Fibroblast of skin of abdomen (primary cell): Measurements from ENCODE around the gene EFCAB11.
"Not testable (repeated sequence)": the region's sequence is repeated elsewhere in the genome, so short reads cannot be mapped to it uniquely, and the experiment has no call there.

Experiments
- DNase-seq: peaks from one replicate; pipeline ENCODE4 v3.0.0-alpha.2; 2013

EFCAB11 gene

DNA sequence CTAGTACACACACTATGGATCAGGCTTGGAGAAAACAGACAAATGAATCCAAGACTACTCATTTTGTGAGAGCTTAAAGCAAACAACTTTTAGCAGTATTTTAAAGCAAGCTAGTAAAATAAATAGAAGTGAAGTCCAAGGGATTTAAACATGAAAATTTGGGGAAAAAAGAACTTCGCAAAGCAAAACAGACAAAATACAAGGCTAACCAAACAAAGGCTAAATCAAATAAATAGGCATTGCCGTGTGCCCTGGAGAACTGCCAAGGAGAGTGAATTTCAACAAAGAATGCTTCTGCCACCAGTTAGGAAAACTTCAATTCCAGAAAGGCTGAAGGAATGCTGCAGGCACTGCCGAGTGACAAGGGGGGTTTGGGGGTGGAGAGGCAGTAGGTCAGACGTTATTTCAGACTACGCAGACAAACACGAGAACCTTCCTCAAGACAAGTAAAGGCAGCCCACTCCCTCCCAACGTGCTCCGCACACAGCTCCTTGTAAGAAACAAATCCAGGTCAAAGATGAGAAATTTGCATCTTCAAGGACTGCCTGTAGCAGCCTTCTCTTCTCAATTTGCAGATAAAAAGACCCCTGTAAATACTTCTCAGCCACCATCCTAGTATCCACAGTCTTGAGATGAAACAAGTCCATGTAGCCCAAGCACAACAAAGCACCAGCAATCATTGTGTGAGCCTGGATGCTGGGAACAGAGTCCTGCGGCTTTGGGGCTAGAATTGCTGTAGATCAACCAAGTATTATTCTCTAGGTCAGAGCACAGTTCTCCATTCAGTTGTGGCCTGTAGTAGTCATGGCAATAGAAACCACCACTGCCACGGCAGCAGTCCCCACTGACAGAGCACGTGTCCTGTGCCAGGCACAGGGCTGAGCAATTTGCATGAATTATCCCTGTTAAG is 43.3 kb downstream of the EFCAB11 start:
- DNase-seq = peak; percentile 85

GRCh38 chr14:89910691-89911009 is 43.9 kb downstream of the EFCAB11 start:
- DNase-seq = no peak

DNA sequence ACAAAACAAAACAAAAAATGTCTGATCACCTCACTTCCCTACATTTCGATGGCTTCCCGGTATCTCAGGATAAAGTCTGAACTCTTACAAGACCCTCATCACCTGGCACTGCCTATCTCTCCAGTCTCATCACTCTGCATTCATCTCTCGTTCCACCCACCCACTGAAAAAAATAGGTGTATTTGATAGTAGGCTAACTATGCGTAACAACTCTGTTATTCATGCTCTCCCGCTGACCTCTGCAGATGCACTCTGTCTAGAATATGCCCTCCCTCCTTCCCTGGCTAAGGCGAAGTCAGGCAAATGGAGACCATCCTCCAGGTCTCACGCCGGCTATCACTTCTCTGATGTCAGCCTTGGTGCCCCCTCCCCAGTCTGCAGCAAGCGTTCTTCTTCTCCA is 44.9 kb downstream of the EFCAB11 start:
- no peak for DNase-seq

DNA sequence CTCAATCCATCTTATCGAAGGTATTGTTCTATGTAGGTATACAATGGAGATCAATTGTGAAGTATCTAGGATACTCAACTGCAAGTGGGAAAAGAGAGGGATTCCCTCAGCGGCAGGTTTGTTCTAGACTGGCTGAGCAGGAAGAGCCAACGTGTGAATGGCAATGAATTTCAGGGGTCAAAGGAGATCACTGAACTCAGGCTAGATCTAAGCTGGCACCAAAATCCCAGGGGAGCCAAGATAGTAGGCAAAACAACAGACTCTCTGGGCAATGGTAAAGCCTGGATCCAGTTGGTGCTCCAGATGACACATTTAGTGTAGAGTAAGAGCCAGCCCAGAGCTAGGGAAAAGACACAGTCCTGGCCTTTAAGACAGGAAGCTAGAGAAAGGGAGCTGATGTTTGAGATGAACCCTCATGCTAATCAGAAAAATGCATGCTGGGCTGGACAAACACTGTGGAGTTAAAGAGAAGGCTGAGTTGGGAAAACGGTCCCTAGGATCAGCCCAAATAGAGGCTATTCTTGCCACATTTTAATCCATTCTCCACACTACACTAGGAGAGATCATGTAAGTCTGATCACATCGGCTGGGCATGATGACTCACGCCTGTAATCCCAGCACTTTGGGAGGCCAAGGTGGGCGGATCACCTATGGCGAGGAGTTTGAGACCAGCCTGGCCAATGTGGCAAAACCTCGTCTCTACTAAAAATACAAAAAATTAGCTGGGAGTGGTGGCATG is 45.6 kb downstream of the EFCAB11 start:
- DNase-seq = no peak

- DNase-seq = no peak
Observed at GRCh38 chr14:89907655-89908054, 46.9 kb downstream of the EFCAB11 start.

- no peak for DNase-seq
Observed at GRCh38 chr14:89906000-89906399, 48.5 kb downstream of the EFCAB11 start.

DNA sequence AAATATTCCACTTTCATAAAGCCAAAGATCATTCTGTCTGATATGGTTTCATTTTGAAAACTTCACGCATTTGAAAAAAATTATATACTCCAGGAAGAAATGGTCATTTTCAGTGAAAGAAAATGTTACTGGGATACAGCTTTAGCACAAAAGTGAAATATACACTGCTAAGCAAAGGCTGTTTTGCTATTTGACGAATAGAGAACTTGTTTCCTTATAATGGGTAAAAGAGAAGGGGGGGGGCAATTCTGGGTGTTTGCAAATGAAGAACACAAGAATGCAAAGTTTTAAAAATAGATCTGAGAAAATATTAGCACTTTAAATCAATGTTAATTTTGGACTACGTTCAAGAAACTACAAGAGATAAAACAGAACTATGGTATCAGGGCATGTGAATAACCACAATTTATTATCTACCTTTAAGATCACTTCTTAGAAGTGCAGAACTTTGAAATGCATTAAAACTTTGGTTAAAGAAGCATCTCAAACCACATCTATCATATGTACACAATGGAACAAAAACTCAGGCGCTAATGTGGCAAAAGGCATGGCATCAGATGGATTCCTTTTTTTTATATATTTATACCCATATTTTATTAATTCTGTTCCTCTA is 51.1 kb downstream of the EFCAB11 start:
- DNase-seq = no peak

- DNase-seq = peak; percentile 48
Observed at GRCh38 chr14:89902881-89903280, 51.6 kb downstream of the EFCAB11 start.

- peak; percentile 81 for DNase-seq
Observed at GRCh38 chr14:89900802-89901201, 53.7 kb downstream of the EFCAB11 start.

DNA sequence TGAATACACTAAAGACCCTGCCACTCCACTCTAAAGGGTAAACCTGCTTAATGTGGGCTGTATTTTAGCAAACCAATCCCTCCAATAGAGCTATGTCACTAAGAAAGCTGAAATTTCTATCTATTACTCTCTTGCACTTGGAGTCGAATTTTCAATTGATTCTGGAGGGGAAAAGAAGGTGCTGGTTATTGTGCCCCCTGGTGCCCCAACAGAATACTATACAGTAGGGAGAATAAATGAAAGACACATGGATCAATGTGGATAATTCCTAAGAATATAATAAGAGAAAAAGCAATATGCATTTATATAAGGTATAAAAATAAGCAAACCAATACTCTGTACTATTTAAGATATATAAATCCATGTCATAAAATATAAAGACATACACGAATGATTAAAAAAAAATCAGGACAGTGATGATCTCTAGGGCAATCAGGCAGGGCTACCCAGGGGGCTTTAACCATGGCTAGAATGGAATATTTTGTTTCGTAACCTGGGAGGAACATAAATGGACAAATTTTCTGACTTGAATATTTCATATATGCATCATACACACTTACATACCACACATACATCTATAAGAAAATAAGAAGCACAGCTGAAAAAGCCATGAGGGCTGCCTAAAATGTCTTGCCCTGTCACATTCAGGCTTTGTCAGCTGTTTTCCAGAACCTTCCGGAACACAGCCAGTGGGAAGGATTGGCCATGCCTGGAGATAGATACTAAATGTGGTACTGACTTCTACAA is 54.4 kb downstream of the EFCAB11 start:
- DNase-seq = peak; percentile 84

DNA sequence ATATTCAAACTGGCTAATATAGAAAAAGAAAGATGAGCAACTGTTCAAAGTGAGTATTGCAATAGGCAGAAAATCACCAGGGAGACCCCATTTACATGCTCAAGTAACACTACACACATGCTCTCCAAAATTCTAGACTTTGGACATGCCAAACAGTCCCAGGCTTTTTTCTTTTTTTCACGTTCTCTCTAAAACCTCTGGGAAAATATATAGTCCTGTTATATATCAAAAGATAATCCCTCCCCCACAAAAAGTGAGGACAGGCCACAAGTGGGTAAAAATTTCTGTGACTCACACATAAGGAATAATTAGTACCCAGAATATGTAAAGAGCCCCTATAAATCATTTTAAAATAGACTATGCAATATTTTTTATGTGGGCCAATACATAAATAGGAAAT is 55.2 kb downstream of the EFCAB11 start:
- peak; percentile 91 for DNase-seq

DNA sequence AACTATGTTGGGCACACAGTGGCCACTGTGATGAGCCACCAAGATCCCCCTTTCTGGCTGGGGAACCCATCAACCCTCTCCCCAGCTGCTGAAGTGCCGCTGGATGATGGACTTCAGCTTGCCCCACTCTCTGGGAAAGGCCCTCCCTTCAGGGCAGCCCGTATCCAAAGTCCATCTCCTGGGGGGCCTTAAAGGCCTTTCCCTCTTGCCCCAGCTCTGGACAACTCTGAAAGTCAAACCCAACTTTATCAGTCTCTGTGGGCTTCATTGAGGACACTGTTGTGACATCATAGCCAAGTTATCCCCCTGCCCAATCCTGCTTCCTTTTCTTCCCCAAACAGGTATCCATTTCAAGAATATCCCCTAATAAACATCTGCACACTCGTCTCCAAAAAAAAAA is 61.1 kb downstream of the EFCAB11 start:
- not testable (repeated sequence) for DNase-seq

DNA sequence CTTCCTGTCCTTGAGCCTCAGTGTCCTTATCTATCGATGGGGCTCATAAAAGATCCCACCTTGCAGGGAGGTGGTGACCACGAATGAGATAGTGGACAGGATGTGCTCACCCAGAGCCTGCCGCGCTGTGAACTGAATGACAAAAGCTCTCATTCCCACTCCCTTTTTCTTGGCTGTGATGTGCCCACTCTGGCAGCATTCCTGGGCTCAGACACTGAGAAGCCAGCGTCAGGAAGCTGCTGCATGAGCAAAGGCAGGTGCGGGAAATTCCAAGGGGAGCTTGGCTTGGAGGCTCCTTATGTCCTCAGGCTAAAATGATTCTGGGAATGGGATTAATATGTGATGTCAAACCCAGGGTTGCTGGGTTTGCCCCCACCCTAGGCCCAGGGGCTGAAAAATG is 61.6 kb downstream of the EFCAB11 start:
- no peak for DNase-seq

DNA sequence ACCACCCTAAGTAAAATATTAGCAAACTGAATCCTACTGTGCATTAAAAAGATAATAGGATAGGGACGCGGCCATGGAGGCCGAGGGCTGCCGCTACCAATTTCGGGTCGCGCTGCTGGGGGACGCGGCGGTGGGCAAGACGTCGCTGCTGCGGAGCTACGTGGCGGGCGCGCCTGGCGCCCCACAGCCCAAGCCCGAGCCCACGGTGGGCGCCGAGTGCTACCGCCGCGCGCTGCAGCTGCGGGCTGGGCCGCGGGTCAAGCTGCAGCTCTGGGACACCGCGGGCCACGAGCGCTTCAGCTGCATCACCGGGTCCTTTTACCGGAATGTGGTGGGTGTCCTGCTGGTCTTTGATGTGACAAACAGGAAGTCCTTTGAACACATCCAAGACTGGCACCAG is 62.8 kb downstream of the EFCAB11 start:
- not testable (repeated sequence) for DNase-seq

DNA sequence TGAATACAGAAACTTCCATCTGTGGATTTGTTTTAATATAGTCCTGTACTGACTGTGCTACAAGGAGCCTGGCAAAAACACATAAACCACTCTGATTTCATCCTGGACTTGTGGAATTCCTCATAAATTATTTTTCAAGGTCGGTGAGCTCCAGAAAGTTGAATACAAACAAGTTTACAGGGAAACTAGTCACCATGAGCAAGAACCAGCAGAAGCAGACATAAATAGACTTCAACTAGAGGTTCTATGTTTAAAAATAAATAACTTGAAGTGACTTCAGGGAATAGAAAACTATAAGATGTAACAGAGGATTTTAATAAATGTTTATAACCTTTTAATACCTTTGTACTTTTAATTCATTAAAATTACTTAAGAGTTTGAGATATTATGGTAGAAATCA is 63.5 kb downstream of the EFCAB11 start:
- DNase-seq = no peak

- no peak for DNase-seq
Observed at GRCh38 chr14:89890589-89890988, 63.9 kb downstream of the EFCAB11 start.

DNA sequence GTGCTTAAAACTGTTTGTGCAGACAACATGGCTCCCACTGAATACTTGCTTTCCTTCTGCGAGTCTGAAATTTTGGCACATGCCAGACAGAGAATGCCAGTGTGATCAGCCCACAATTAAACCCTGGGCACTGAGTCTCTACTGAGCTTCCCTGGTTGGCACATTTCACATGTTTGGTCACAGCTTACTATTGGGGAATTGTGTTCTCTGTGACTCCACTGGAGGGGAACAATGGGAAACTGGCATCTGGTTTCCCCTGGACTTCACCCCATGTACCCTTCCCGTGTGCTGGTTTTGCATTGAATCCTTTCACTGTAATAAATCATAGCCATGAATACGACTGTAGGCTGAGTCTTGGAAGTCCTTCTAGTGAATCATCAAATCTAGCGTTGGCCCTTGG is 64.9 kb downstream of the EFCAB11 start:
- DNase-seq = peak; percentile 34

DNA sequence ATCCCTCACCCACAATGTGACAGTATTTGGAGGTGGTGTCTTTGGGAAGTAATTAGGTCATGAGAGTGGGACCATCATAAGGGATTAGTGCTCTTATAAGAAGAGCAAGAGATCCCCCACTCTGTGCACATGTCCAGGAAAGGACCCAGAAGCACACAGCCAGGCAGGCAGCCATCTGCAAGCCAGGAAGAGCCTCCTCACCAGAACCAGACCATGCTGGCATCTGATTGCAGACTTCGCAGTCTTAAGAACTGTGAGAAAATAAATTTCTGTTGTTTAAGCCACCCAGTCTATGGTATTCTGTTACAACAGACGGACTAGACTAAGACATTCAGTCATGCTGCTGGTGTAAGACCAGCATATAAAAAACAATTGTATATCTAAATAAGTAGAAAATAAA is 69.8 kb downstream of the EFCAB11 start:
- no peak for DNase-seq

DNA sequence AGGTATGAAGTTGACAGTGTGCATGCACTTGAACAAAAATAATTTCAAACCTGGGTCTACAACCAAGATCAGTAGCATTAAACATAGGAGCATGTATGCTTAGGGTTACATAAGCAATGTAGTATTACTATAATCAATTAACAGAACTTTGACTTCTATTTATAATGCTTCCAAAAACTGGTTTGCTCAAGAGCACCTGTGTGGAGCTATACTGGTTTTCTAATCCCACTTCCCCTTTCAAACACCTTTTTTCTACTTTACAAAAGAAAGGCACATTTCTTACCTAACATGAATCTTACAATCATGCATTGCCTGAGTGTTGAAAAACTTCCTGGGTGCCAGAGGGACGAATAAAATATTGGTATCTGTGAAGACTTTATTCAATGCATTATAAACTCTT is 72.7 kb downstream of the EFCAB11 start:
- no peak for DNase-seq

DNA sequence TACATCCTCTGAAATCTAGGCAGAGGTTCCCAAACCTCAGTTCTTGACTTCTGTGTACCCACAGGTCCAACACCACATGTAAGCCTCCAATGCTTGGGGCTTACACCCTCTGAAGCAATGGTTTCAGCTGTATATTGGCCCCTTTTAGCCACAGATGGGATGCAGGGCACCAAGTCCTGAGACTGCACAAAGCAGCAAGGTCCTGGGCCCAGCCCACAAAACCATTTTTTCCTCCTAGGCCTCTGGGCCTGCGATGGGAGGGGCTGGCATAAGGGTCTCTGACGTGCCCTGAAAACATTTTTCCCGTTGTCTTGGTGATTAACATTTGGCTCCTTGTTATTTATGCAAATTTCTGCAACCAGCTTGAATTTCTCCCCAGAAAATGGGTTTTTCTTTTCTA is 80.4 kb downstream of the EFCAB11 start:
- DNase-seq = not testable (repeated sequence)

- peak; percentile 86 for DNase-seq
Observed at GRCh38 chr14:89870316-89870715, 84.2 kb downstream of the EFCAB11 start.

GRCh38 chr14:89869606-89870005 is 84.9 kb downstream of the EFCAB11 start:
- DNase-seq = no peak

DNA sequence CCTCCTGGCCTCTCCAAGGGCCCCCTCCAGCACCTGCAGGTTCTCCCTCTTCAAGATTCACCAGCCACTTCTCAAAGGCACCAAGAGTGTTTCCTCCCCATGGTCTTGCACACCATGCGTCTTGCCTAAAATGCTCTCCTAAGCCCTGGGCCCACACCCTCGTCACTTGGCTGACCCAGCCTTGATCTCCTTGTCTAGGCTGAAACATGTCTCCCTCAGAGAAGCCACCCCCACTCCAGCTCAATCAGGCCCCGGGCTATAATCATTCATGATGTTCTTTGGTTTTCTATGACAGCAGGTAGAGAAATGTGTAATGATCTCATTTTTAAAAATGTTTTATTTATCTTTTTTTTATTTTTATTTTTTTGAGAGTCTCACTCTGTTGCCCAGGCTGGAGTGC is 88.1 kb downstream of the EFCAB11 start:
- DNase-seq = no peak
